Endothelial cell of umbilical vein (primary cell): ENCODE results near the gene LDB3. TPM values are rescaled to one million over a fixed set of nuclear protein-coding genes. Genes with fewer than 3 reads are reported as not detected.

Experiments
- BruUV-seq: library from RNA; stranded (reverse); fragments of 400-500 nt; replicated peaks from 2 replicates; lab custom pipeline; 2021; lab: Mats Ljungman, UMichigan
- CTCF ChIA-PET: fragments of 300-600, 350-600 bp; sonication (Branson Sonifier 250); formaldehyde crosslinking; loops from one replicate; lab custom pipeline; 2021; ENCODE audit warnings: antibody characterized with exemption, inconsistent platforms; lab: Charles Lee
- POLR2A ChIA-PET: fragments of 300-600, 350-600 bp; sonication (Branson Sonifier 250); formaldehyde crosslinking; loops from one replicate; lab custom pipeline; 2021; ENCODE audit warnings: antibody characterized with exemption, inconsistent platforms; lab: Charles Lee
- DNase-seq: peaks from one replicate; pipeline ENCODE4 v3.0.0-alpha.2; 2011; ENCODE audit warnings: low read depth, low spot score
- FAIRE-seq: peaks from 2 replicates; lab custom pipeline; 2011; peaks lifted over from hg19 to GRCh38; lab: Jason Lieb, UNC
- H2AFZ ChIP-seq: 2 replicates; pipeline ENCODE4 v1.6.0; 2012; ENCODE audit warnings: low read depth, low read length, control low read depth, inconsistent platforms
- H3K27ac ChIP-seq: 2 replicates; pipeline ENCODE4 v1.5.1; 2011; ENCODE audit warnings: low read depth, mild to moderate bottlenecking, control low read depth, low read length, moderate library complexity; ENCODE audit not compliant: insufficient read depth
- H3K27me3 ChIP-seq, 2 experiments: 2 replicates each; pipeline versions ENCODE4 v1.6.0 to v1.6.1; 2011; ENCODE audit warnings: low read length in 2 of 2, mixed read lengths in 1 of 2; ENCODE audit not compliant: control insufficient read depth in 2 of 2, insufficient read depth in 2 of 2
- H3K36me3 ChIP-seq, 2 experiments: 2 replicates in 1 of 2; 3 replicates in 1 of 2; pipeline ENCODE4 v1.5.1; 2011; ENCODE audit warnings: low read length in 2 of 2, mild to moderate bottlenecking in 1 of 2, moderate library complexity in 1 of 2; ENCODE audit not compliant: control insufficient read depth in 2 of 2, insufficient read depth in 2 of 2; ENCODE audit errors: extremely low read depth in 1 of 2
- H3K4me1 ChIP-seq: 3 replicates; pipeline ENCODE4 v1.5.1; 2011; ENCODE audit warnings: mild to moderate bottlenecking, low read length; ENCODE audit not compliant: control insufficient read depth, insufficient read depth; ENCODE audit errors: extremely low read depth
- H3K4me2 ChIP-seq: 2 replicates; pipeline ENCODE4 v1.6.1; 2011; ENCODE audit warnings: low read length, control low read depth, mixed read lengths; ENCODE audit not compliant: insufficient read depth
- H3K4me3 ChIP-seq, 3 experiments: fragments of 200-600 bp in 1 of 3; sonication (generic), shearing (Covaris generic) in 1 of 3; replicated peaks in 1 of 3; 2 replicates each; pipeline ENCODE4 v1.5.1; 2011 to 2016; ENCODE audit warnings: control low read depth in 3 of 3, low read length in 3 of 3, mild to moderate bottlenecking in 2 of 3, inconsistent platforms in 1 of 3, low read depth in 1 of 3, moderate library complexity in 1 of 3; ENCODE audit not compliant: insufficient read depth in 1 of 3
- H3K79me2 ChIP-seq: 2 replicates; pipeline ENCODE4 v1.6.0; 2012; ENCODE audit warnings: low read length, inconsistent platforms; ENCODE audit not compliant: control insufficient read depth, insufficient read depth
- H3K9ac ChIP-seq: replicated peaks from 2 replicates; pipeline ENCODE3; 2011; ENCODE audit warnings: low read length, control low read depth; ENCODE audit not compliant: insufficient read depth; ENCODE audit errors: extremely low read depth
- H3K9me1 ChIP-seq: replicated peaks from 3 replicates; pipeline ENCODE4 v1.6.0; 2011; ENCODE audit warnings: mild to moderate bottlenecking, low read length; ENCODE audit not compliant: control insufficient read depth, insufficient read depth; ENCODE audit errors: extremely low read depth
- H3K9me3 ChIP-seq: replicated peaks from 2 replicates; pipeline ENCODE4 v1.5.1; 2012; ENCODE audit warnings: low read length, inconsistent platforms; ENCODE audit not compliant: control insufficient read depth, insufficient read depth
- H4K20me1 ChIP-seq: replicated peaks from 2 replicates; pipeline ENCODE3; 2011; ENCODE audit warnings: mild to moderate bottlenecking, low read length; ENCODE audit not compliant: control insufficient read depth, insufficient read depth; ENCODE audit errors: extremely low read depth
- CTCF ChIP-seq, 2 donors: IDR thresholded peaks; 1 replicate in 1 of 2; 2 replicates in 1 of 2; pipeline ENCODE4 v1.5.1; 2011; ENCODE audit warnings: low read length in 2 of 2, mild to moderate bottlenecking in 2 of 2, moderate library complexity in 2 of 2, control low read depth in 1 of 2, inconsistent platforms in 1 of 2, low read depth in 1 of 2; ENCODE audit not compliant: insufficient read depth in 1 of 2; ENCODE audit errors: extremely low read depth in 1 of 2
- FOS ChIP-seq: IDR thresholded peaks from 2 replicates; pipeline ENCODE4 v1.6.1; 2011; ENCODE audit warnings: mild to moderate bottlenecking, low read length, moderate library complexity, borderline replicate concordance; ENCODE audit not compliant: insufficient read depth
- MAX ChIP-seq: IDR thresholded peaks from 2 replicates; pipeline ENCODE4 v1.6.1; 2011; ENCODE audit not compliant: insufficient read depth, insufficient read length
- MYC ChIP-seq: IDR thresholded peaks from one replicate; pipeline ENCODE4 v1.6.1; 2011; ENCODE audit warnings: mild to moderate bottlenecking, low read depth, low read length
- POLR2AphosphoS5 ChIP-seq: IDR thresholded peaks from 2 replicates; pipeline ENCODE4 v1.6.1; 2012; ENCODE audit warnings: low read depth, mild to moderate bottlenecking, control low read depth, low read length, moderate library complexity; ENCODE audit not compliant: insufficient read depth
- dilution Hi-C: fragments of 300-500 bp; cut with MboI; formaldehyde crosslinking; loops from one replicate; pipeline ENCODE4 v1.15.0; 2019; ENCODE audit warnings: low sequenced_read_pairs; ENCODE audit not compliant: extremely low pct_ligation_motif_present
- intact Hi-C: fragments of 100-400 bp; cut with micrococcal nuclease; formaldehyde crosslinking; loops from one replicate; pipeline ENCODE4 v1.10.0; 2022
- polyA plus RNA-seq, 4 experiments: library from polyadenylated mRNA; depleted of rRNA in 3 of 4; stranded (reverse) in 3 of 4; unstranded in 1 of 4; fragments of >200 nt; gene quantifications; 2 replicates each; pipeline versions ENCODE4 v1.2.1 to v1.2.3, GENCODE V29; 2011 to 2012; ENCODE audit warnings: missing spikeins in 1 of 4
- total RNA-seq: library from RNA; stranded (reverse); gene quantifications from 2 replicates; pipeline ENCODE4 v1.2.3, GENCODE V29; 2021

Gene LDB3
- total and polyA plus RNA-seq, 2 donors (not counting 3 experiments of a cell fraction or from before 2014, with no cell fraction given), result not detected

GRCh38 chr10:86715836-86716235 is 47.5 kb downstream of the LDB3 start:
- Histone ChIP-seq H3K36me3 (no peaks in the 10 kb centered on the region), H3K27ac (no peak overlapping the region), H4K20me1 (no peaks in the 10 kb centered on the region), H3K9me1 (no peaks in the 10 kb centered on the region), H3K4me2 (no peak overlapping the region), H3K9ac (no peak overlapping the region), H2AFZ (no peak overlapping the region), H3K9me3 (no peaks in the 10 kb centered on the region), H3K4me1 (no peaks in the 10 kb centered on the region), H3K79me2 (no peaks in the 10 kb centered on the region), H3K4me3 (no peak overlapping the region), H3K27me3 (peaks cover 70 to 71% of the 10 kb centered on the region in 2 experiments)
- TF ChIP-seq MYC (no peak), CTCF (IDR thresholded peaks at IDR 0.05; ENCODE audit: extremely low read depth in 1 of 2, insufficient read depth in 1 of 2, low read depth in 1 of 2, low read length in 2 of 2) (no peak), FOS (no peak)
- dilution Hi-C loops (no loop called here), intact Hi-C loops (no loop called here)
- no TSS peak for BruUV-seq
- ChIA-PET POLR2A (interaction anchor here (0.6 kb wide), 1 partner anchor 20 kb away, joined by 3 read pairs; no protein-coding TSS in a partner anchor), CTCF (interaction anchor here (0.7 to 1.5 kb wide), 5 partner anchors 8 to 251 kb away, joined by 3 to 5 read pairs (median 3); no protein-coding TSS in a partner anchor)
- DNase-seq (no peak), FAIRE-seq (no peak)

GRCh38 chr10:86716466-86716865 is 48.2 kb downstream of the LDB3 start:
- Histone ChIP-seq H3K36me3 (no peaks in the 10 kb centered on the region), H3K4me2 (no peak overlapping the region), H2AFZ (no peak overlapping the region), H3K4me1 (no peaks in the 10 kb centered on the region), H3K9ac (no peak overlapping the region), H3K79me2 (no peaks in the 10 kb centered on the region), H3K4me3 (no peak overlapping the region), H3K9me1 (no peaks in the 10 kb centered on the region), H3K27me3 (peaks cover 75 to 77% of the 10 kb centered on the region in 2 experiments), H3K27ac (no peak overlapping the region), H4K20me1 (no peaks in the 10 kb centered on the region), H3K9me3 (no peaks in the 10 kb centered on the region)
- ChIA-PET POLR2A (no interaction called here), CTCF (interaction anchor here (0.7 to 1.5 kb wide), 3 partner anchors 22 to 250 kb away, joined by 3 to 5 read pairs (median 4); no protein-coding TSS in a partner anchor)
- DNase-seq (no peak), FAIRE-seq (no peak)
- dilution Hi-C loops (no loop called here), intact Hi-C loops (no loop called here)
- TF ChIP-seq POLR2AphosphoS5 (no peak), CTCF (IDR thresholded peaks at IDR 0.05; ENCODE audit: extremely low read depth in 1 of 2, insufficient read depth in 1 of 2, low read depth in 1 of 2, low read length in 2 of 2) (no peak), MAX (no peak), FOS (no peak)
- no TSS peak for BruUV-seq
